ENCODE measurements around the gene SETD1B.

- peak; percentile 96 for TF ChIP-seq CTCF (IDR thresholded peaks at IDR 0.05; ENCODE audit: low read length)
- TF ChIP-seq EZH2phosphoT487 (IDR thresholded peaks at IDR 0.05; ENCODE audit: low read length) = no peak
Observed at GRCh38 chr12:121793838-121794533, 9.8 kb upstream of the SETD1B start.
